GM19468 (cell line): ENCODE data around the gene COPZ1.

Experiments
- ATAC-seq: cut with Tn5 transposase; IDR thresholded peaks from one replicate; pipeline ENCODE4 v1.9.1; 2021; ENCODE audit warnings: mild to moderate bottlenecking, moderate library complexity, moderate number of reproducible peaks; ENCODE audit not compliant: unreplicated experiment; ENCODE audit errors: extremely low read depth

COPZ1 gene

DNA sequence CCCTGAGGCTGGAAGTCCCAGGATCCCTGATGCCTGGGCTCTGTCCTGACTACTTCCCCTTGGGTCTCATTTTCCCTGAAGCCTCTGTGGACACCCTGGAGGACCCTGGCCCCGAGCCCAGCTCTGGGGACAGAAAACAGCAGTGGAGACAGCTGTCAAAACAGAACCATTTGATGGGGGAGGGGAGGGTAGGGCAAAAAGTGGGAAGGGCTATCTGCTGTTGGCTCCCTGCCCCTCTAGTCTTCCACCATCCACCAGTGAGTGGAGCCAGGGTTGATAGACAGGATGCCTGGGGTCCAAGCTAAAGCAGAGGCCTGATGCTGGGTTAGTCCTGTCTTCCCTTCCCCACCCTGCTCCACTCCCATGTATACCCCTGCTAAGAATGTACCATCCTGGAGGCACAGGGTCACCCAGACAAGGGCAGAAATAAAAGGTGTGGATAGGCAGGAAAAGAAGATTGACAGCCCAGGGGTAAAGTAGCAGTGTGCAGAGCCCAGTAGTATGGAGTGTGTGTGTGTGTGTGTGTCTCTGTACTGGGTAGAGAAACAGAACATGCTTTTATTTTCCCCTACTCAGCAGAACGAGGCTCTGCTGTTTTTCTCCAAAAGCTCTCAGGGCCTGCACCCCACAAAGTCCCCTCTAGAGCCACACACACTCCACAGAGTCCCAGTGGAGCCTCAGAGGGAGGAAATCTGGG, 49.8 kb downstream of the COPZ1 start:
- no peak for ATAC-seq

DNA sequence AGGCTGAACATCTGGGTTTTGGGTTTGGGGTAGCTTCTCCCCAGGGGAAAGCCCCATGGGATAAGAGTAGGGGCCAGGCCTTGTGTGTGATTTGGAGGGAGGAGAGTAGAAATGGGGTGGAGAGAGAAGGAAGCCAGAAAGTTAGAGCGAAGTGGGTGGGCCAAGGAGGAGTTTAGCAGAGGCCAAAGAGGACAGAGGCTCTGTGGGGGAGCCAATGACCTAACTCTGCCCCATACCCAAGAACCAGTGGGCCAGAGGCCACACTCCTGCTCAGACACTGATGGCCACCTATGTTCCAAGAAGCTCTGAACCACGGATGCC, 50.3 kb downstream of the COPZ1 start:
- no peak for ATAC-seq

DNA sequence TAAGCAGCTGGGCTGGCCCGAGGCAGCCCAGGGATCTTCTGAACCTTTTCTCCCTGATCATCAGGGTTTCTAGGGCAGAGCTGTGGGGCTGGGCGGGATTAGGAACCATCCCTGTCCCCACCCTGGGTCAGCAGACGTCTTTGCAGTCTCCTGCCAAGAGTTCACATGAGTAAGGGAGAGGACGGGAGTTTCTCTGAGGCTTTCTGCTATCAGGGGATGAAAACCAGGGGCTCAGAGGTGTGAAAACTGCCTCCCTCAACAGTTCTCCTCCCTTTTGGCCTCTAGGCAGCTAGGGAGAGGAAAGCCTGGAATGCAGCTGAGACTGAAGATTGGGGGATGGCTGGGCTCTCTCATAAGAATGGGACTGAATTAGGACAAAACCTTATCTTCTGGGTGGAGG, 51.7 kb downstream of the COPZ1 start:
- ATAC-seq = no peak

DNA sequence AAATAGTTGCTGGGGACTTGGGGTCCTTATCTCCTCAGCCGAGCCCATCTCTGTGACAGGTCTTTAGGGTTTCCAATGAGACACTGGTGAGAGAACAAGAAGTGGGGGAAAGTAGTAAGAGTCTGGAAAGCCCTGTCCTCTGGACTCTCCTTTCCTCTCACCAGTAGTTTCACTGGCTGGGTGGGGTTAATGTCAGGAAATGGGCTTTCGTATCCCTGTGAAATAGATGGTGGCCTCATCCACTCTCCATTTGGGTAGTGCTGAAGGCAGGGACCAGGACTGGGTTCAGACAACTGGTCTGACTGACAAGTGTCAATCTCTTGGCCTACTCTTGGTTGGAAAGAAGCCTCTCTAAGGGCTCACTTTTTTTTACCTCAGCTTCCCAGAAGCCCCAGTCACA, 52.1 kb downstream of the COPZ1 start:
- ATAC-seq = no peak

DNA sequence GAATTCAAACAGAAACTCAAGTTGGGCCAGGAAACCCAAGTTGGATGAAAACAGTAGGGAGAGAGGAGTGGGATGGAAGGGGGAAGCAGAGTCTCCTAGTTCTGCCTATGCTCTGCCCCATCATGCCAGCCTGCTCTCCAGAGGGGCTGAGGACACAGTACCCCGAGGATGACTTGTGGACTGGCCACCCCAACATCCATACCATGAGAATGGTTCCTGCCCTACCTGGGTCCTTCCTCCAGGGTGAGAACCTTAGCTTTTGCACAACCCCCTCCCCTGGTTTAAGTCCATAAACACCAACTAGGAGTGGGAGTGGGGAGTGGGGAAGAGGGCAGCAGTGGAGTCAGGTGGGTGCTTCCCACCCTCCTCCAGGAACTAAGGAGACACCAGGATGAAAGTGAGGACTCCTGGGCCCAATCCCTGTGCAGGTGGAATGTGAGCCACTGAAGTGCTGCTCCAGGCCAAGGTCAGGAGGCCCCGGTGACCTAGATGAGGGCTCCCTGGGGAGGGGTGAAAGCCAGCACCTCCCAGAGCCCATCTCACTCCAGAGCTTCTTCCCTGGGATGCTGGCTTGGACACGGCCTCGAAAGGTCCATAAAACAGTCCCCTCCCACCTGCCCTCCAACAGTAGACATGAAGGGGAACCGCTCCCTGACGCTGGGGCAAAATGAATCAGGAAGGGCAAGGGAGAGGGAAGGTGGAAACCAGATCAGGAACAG, 53.0 kb downstream of the COPZ1 start:
- no peak for ATAC-seq

DNA sequence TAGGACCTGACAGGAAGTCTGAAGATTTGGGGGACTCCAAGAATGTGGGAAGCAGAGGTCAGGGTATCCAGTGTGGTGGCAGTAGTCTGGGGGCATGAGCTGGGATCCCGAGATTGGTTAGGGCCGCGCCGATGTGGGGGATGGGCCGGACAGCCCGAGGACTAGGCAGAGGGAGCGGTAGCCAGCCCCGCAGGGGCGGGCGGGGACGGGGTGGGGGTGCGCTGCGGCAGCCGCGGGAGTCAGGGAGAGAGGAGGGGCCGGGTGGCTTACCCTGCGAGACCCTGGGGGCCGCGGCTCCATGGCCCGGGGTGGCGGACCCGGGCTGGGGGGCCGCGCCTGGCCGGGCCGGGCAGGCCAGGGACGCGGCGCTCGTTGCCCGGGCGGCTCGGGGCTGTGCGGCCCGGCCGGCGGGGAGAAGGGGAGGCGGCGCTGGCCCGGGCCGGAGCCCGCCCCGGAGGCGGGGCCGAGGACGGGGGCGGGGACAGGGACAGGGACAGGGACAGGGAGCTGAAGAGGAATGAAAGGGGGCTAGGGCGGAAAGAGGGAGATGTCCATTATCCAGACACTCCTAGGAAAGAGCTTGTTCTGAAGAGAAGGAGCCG, 54.0 kb downstream of the COPZ1 start:
- no peak for ATAC-seq

DNA sequence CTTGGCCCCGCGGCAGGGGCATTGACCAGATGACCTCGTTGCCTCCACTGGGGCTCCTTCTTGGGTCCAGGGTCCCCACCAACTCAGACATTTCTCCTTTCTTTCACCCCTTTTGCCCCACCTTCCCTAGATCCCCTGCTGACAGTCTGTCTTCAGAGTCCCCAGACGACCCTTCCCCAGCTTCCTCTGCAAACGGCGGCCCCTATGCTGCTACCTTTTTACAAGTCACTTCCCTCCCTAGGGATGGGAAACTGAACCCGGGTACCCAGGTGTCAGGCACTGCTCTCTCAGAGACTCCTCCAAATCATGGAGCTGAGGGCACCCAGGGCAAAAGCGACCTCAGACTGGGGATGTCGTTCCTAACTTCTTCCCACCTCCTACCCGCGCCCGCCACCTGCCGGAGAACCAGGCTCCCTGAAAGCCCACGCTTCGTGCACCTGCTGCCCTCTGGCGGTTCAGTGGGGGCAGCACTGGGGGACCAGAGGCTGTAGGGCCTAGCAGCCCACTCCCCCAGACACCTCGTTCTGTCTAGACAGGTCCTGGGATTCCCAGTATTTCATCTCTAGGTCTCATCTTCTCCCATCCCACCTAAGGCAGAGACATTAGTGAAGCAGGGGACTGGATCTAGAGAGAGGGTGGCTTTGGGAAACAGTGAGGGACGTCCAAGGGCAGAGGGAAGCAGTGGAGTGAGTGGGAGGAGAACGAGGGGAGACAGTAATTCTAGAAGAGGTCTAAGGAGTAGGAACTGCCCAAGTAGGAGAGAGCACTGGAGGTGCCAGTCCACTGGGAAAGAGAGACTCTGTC, 54.7 kb downstream of the COPZ1 start:
- no peak for ATAC-seq

DNA sequence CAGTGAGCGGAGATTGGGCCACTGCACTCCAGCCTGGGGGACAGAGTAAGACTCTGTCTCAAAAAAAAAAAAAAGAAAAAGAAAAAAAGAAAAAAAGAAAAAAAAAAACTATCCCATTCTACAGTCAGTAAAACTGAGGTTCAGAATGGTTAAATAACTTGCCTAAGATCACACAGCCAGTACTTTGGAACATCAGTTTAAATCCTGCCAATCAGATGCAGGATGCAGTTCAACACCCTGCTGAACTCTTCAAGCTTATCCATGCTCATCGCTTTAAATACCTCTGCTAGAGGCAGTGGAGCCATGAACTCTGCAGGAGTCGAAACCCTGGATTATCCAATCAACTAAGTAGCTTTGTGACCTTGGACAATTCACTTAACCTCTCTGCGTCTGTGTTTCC, 56.2 kb downstream of the COPZ1 start:
- no peak for ATAC-seq

DNA sequence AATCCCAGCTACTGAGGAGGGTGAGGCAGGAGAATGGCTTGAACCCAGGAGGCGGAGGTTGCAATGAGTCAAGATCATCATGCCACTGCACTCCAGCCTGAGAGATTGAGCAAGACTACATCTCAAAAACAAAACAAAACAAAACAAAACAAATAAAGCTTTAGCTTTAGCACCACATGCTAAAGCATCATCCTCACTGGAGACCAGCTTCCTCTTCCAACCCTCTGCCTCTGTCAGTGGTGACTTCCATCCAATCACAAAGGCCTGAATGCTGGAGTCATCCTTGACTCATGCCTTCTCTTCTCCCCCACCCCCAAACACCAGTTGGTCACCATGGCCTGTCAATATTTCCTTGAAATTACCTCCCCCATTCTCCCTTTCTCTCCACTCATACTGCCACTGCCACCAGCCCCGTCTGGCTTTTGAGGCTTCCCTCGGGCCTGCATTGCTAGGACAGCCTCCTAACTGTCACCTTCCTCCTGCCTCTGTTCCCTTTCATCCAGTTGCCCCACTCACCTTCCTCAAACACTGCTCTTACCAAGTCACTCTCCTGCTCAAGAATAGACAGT, 58.2 kb downstream of the COPZ1 start:
- ATAC-seq = no peak

DNA sequence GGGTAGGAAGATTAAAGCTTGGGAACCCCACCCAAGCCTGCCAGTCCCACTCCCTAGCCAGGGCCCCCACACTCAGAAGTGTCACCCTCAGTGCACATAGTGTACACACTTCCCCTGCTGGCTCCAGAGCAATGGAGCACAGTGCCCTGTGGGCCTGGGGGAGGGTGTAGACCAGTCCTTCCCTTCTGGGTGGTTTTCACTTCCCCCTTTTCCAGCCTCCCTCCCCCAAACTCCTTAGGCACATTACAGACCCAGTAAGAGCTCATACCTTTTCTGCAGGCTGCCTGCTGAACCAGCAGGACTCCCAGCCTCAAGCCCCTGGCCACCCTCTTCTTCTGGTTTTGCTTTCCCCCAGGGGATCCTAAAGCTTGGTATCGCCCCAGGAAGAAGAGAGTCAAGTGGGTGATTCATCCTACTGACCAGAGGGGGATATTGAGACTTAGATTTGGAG, 59.7 kb downstream of the COPZ1 start, which contains the start of gene ZNF385A:
TSS of gene ZNF385A (minus strand) at position 143 of the 451 bp plus-strand sequence. CDS start 219 bp downstream, outside the sequence.
- no peak for ATAC-seq

DNA sequence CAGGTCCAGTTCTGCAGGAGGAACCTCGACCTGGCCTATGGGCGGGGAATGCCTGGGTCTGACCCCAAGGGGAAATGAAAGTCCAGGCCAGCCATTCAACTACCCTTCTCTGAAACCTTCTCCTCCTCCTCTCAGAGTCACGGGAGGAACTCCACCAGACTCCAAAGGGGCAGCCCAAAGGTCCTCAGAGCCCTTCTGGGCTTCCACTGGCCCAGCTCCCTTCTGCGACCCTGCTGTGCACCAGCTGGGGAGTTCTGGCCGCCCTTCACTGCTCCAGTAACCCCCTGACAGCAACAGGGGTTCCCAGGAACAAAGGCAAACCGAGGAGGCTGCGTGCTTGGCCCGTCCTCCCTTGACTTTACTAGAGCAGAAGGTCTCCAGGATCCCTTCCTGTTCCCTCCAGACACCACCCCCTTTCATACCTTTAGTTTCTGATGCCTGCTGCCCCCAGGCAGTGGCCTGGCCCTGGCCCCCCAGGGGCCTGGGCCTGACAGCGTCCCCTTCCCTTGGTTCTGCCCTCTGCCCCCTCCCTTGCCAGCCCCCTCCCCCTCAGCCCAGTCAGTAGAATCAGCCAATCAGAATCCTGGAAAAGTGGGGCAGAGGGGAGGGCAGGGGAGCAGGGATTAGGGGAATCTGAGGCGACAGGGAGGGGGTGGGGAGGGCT, 60.5 kb downstream of the COPZ1 start:
- ATAC-seq = no peak

DNA sequence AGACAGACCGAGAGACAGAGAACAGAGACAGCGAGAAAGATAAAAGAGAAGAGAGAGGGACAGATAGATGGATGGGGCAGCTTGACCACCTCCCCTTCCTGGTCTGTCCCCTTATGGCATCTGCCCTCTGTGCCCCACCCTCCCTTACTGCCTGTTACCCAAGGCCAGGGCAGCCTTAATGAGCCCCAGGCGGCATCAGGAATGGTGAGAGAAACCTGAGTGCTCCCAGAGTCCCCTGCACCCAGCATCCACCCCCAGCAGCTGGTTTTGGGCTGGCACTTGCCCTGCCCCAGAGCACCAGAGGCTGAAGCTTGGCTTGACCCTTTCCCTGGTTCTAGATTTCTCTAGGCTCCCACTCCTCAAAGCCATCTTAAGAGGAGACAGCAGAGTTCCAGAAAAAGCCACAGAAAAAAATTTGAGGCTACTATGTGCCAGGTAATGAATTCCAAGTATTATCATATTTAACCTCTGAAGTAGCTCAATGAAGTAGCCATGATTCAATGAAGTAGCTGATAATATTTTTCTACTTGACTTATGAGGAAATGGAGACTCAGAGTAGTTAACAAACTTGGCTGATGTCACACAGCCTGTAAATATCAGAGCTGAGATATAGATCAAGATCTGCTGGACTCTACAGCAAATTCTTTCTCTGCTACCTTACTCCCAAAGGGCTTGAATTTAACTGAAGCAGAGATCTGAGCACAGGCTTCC, 61.6 kb downstream of the COPZ1 start:
- no peak for ATAC-seq

DNA sequence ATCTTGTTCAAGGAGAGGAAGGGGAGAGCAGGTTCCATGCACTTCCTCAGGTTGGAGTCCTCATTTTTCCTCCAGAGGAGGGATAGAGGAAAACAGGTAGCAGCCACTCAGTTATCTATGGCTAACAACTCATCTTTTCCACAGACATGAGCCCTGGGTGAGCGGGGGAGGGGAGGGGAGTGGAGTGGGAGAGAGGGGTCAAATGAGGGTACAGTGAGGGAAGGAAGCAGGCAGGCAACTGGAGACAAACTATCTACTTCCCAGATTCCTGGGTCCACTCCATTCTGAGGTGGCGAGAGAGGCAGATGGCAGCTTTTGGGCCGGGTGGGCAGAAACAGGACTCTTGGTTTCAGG, 62.2 kb downstream of the COPZ1 start:
- no peak for ATAC-seq

DNA sequence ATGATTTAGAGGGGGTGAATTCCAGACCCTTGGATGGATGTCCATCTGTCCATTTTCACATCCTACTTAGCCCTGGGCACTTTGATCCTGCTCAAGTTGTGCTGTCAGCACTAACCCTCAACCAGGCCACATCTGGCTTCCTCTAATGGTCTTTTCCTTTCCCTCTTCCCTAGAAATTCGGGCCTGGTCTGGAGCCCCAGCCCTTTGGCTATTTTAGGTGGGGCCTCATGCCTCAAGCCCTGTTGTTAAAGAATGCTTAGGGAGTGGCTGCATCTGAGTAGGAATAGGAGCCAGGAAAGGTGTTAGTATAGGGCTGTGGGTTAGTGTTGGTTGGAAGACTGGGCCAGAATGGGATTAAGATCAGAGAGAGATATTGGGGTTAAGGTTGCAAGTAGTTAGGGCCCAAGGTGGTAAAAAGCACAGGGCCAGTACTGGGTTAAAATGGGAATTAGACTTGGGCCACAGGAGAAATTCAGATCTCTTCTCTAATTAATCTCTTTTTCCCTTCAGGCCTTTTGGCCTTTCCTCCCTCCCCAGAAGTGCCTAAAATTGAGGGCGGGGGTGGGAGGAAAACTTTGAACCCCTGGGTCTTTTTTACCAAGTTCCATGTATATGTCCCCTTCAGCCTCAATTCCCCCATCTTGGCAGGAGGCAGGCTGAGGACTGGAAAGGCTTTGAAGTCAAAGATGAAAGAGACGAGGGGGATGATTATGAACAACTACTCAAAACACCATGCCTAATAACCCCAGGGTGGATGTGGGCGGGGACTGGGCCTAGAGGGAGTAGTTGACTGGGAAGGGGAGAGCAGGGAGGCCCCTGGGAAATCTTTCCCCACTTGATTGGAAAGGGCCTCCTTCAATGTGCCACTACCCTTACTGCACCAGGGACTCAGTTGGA, 63.6 kb downstream of the COPZ1 start:
- ATAC-seq = no peak

DNA sequence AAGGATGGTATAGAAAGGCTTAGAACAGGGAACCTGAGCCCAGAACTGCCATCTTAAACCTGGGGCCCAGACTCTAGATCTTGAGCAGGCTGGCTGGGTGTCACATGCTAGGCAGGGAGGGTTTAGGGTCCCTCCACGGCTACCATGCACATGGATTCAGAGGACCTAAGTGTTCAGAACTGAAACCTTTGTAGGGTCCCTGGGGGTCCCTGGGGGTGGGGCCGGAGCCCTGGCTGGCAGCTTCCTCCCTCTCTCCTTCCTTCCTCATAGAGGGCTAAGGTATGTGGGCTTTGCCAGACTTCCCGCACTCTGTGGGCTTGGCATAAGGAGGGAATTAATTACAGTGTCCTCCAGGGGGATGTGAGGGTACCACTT, 64.2 kb downstream of the COPZ1 start:
- ATAC-seq = no peak

DNA sequence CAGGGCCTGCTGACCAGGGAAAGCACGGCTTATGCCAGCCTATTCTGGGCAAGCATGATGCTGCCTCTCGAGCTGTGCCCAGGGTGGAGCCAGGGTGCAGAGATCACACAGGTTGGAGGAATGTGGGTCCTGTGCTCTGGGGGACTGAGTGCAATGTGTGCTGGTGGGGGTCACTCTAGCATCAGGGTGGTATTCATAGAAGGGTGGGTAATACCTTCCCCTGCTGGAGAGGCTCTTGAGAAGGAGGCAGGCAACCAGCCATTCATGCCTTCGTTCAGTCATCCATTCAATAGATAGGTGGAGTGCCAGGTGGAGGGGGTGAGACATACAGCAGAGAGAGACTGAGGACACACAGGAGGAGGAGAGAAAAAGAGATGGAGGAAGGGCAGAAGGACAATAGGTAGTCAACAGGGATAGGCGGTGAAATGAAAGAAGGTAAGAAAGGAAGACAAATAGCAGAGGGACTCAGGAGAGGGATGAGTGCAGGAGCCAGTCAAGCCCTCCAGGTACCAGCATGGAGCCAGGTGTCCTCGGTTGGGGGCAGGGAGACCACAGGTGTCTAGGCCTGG, 64.8 kb downstream of the COPZ1 start:
- ATAC-seq = no peak

DNA sequence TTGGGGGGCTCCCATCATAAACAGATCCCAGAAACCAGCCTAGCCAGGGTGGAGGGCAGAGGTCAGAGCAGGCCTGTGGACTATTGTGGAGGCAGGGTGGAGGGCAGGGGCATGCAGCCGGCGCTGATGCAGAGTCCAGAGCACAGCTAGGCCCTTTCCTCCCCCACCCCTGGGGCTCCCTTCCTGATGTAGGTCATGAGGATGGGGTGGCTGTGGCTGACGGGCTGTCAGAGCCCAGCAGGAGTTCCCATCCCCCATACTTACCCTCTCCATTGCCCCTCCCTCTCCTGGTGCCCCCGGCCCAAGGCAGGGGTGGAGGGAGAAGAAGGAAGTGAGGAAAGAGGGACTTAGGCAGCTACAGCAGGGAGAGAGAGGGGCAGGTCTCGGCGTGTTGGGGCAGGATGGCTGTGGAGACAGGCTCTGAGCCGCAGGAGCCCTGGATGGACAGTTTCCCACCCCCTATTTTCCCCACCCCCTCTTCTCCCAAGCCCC, 65.3 kb downstream of the COPZ1 start:
- no peak for ATAC-seq
